HG03439 (cell line): ENCODE data around the gene IFNA1.
"Not testable (repeated sequence)": the region's sequence is repeated elsewhere in the genome, so short reads cannot be mapped to it uniquely, and the experiment has no call there.

Experiments
- ATAC-seq: cut with Tn5 transposase; IDR thresholded peaks from one replicate; pipeline ENCODE4 v1.9.1; 2021; ENCODE audit warnings: mild to moderate bottlenecking, moderate library complexity; ENCODE audit not compliant: unreplicated experiment

IFNA1 gene

GRCh38 chr9:21443849-21444625 is 3.8 kb downstream of the IFNA1 start:
- peak; percentile 76 for ATAC-seq

DNA sequence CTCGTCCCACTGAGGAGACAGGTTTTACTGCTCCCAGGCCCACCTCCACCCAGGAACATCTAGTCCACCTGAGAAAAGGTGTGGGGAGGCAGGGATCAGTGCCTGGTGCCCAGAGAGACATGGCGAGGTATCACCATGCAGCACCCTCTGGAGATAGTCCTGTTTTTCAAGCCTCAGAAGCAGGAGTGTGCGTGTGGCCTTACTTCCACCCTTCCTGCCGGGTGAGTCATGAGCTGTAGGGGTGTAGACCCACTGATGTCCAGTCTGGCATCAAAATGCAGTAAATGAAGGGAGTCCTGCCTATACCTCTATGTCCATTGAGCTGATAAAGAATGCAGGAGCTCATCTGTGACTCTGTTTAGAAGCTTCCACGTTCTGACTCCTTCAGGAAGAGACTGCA is 9.1 kb downstream of the IFNA1 start:
- ATAC-seq = not testable (repeated sequence)

DNA sequence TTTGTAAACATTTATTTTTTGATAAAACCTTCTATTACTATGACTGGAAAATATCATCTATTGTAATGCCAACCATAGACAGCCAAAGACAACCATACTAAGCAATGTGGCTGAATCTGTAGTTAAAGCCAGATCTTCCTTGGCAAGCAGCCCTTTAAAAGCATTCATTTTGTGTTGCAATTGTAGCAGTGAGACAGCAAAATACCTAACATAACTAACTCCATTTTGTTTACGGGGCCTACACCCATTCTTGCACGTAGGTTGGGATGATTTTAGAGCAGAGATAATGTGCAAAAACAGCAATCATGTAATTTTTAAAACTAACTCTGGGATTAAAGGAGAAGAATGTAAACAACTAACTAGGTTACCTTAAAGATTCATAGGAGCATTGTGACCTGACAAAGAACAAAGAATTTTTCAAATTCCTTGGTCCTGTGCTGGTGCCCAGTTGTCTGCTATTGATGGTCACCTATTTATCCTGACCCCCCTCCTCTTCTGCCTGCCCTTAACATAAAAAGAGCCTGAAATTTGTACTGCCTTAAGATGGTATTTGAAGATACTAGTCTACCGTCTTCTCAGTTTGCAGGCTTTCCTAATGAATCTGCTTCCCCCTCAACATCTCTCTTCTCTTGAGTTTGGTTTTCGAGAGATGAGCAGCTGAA is 10.6 kb downstream of the IFNA1 start:
- no peak for ATAC-seq

DNA sequence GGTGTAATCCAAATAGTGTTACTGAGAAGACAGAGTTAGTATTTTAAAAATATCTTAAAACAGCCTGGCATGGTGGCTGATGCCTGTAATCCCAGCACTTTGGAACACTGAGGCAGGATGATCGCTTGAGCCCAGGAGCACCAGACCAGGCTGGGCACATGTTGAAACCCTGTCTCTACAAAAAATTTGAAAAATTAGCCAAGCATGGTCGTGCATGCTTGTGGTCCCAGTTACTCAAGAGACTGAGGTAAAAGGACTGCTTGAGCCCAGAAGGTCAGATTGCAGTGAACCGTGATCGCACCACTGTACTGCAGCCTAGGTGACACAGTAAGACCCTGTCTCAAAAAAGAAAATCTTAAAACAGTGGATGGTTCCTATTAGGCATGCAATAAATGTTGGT is 12.4 kb downstream of the IFNA1 start:
- no peak for ATAC-seq

DNA sequence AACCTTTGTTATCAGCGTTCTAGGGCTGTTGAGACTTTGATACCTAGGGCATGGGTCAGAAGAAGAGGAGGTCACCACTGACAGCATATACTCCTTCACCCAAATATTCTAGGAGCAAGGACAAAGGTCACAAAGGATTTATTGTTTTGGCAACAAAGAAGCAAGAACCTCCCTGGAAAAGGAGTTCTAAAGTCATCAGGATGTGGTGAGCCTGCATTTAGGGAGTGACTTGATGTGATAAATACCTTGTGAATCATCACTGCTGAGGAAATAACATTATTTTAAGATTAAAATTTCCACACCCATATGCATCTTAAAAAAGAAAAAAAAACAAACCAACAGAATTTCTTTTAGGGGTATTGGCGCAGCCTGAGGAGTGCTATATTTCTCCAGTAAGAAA is 13.9 kb downstream of the IFNA1 start:
- ATAC-seq = no peak

- peak; percentile 82 for ATAC-seq
These were observed 15.1 kb downstream of the IFNA1 start for GRCh38 chr9:21455320-21455719.

DNA sequence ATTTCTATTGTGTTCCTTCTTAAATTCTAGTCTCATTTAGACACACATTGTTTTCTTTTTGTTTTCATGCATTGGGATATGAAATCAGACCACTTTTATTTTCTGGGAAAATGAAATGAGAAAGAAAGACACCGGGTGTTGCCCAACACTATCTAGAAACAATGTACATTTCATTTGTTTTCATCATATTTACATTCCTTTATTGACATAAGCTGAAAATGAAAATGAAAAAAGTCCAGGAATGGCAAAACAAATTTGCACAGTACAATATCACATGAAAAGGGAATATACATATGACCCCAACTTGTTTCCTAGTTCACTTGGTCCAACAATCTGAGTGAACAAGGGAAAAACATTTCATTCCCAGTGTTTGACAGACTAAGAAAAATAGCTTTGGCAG is 21.1 kb downstream of the IFNA1 start:
- ATAC-seq = no peak

DNA sequence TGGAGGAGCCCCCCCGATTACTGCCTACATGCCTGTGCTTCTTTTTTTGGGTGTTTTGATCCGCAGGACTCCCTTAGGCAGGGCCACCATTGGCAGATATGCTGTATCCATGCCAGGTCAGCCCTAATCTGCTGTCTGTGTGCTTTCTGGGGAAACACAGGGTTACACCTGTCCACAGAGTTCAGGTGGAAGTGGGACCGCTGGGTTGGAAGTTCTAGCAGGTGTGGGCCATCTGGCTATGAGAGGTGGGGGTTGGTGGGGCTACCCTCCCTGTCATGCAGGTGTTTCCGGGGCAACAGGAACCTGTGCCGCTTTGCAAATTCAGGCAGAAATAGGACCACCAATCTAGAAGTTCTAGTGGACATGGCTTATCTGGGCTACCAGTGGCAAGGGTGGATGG is 24.9 kb downstream of the IFNA1 start:
- no peak for ATAC-seq

DNA sequence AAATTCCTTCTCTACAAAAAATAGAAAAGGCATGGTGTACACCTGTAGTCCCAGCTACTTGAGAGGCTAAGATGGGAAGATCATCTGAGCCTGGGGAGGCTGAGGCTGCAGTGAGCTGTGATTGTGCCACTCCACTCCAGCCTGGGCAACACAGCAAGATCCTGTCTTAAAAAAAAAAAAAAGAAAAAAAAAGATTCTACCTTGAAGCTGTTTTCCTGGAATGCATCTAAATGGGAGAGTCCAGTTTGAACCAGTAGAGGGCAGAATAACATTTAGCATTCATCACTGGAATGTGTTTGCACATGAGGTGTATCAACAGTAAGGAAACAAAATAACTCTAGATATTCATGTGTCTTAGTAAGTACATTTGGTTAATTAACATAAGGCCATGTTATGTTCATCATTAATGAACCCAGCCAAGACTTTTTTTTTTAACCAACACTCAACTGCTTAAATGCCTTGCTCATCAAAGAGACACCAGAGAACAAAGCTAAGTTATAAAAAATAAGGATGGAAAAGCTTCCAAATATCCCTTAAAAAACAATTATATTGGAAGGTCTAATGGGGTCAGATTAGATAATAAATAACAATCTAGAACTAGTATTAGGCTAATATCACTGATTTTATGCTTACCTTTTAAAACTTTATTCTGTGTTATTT is 25.8 kb downstream of the IFNA1 start:
- ATAC-seq = peak; percentile 61

DNA sequence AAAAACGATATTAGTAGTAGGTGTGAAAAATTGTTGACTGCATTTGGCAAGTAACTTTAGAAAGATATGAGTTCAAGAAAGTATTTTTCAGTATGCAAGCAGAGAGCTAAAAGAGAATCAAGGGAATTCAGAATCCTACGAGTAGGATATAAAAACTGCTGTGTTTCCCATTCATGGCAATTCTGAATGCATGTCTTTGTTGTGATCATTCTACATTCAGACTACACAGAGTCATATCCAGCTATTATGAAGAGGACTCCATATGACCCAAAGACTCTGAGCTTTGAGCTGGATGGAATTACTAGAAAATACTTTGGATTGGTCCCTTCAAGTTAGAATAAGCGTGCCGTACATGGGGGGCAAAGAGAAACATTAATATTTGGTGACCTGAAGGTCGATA is 29.9 kb downstream of the IFNA1 start:
- ATAC-seq = no peak

DNA sequence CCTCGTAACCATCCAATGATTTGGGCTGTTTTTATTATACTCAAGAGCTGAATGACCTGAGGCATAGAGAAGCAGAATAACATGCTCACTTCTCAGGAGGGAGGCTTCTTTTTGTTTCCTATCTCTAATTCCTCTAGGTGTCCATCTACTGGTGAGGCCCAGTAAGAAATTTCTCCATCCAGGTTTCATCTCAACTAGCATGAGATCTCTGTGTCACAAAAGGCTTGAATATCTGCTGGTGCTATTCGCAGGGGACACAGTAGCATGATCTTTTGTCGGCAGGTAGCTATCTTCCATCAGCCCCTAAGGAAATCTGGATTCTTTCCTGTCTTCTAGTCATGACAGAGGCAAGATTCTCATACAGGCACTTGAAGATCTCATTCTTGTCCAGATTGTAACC is 33.0 kb downstream of the IFNA1 start:
- no peak for ATAC-seq

- ATAC-seq = no peak
These were observed 37.2 kb downstream of the IFNA1 start for GRCh38 chr9:21477466-21477865.

DNA sequence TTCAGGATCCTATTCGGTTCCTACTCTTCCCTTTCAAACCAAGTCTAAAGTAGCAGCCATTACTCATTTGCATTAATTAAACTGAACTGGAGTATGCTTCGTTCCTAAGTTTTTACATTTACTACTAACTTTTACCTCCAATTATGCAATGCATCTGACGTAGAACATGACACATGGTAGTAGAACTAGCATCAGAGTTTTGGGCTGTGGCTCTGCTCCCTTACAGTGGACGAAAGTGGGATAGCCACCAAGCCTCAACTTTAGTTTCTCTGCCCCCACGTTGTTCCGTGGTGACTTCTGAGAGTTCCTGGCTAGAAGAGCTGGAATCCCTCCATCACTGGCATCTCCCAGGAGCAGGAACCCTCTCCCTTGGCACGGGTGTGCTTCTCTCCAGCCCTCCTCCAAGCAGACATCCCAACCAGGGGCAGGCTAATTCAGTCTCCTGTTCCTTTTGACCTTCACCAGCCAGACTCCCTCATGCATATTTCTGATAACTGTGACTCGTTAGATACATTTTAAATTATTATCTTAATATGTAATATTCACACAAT is 39.0 kb downstream of the IFNA1 start:
- no peak for ATAC-seq

- ATAC-seq = no peak
These were observed 41.3 kb downstream of the IFNA1 start for GRCh38 chr9:21481470-21482056.

GRCh38 chr9:21482213-21482612 is 42.0 kb downstream of the IFNA1 start, which contains the start of gene IFNE:
IFNE (minus strand) TSS chr9:21482313; CDS start chr9:21481694, 619 bp downstream.
- no peak for ATAC-seq
